GM21381 (cell line): ENCODE measurements around the gene LRP6.
"Not testable (repeated sequence)": the region's sequence is repeated elsewhere in the genome, so short reads cannot be mapped to it uniquely, and the experiment has no call there.

ENCODE experiments used
- ATAC-seq: cut with Tn5 transposase; IDR thresholded peaks from one replicate; pipeline ENCODE4 v1.9.1; 2021; ENCODE audit warnings: mild to moderate bottlenecking, moderate library complexity; ENCODE audit not compliant: unreplicated experiment

Gene LRP6

DNA sequence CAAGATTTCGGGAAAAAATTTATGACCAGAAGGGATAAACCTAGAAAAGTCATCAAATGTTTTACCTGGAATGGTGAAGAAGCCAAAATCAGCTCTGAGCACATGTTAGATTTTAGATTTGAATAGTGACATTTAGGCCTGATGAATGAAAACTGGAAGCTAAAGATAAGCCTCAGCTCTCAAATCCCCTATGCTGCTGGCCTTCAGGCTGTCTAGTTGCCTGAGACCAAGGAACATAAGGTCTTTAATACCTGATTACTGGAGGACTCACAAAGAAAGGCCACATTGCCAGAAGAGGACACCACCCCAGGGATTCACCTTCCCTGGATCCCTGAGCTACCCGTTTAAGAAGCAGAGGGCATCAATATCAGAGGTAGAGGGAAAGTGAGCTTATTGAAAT is 139.5 kb downstream of the LRP6 start:
- ATAC-seq = no peak

DNA sequence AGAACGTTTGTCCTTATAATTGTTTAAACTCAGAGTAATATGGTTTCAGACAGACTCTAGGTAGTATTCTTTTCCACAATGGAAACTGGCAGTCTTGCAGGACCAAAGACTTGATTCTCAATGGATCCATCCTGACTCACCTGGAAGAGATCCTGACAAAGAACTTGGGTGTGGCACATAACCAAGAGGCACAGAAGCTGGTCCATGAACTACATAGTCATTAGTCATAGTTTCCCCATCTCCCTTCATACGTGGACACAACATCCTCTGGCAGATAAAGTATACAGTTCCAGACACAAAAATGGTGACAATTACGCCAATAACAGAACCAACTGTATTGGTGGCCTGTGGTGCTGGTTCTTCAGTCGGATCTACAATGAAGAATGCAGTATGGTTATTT is 140.3 kb downstream of the LRP6 start:
- no peak for ATAC-seq

- no peak for ATAC-seq
Observed at GRCh38 chr12:12123036-12123604, 143.7 kb downstream of the LRP6 start.

DNA sequence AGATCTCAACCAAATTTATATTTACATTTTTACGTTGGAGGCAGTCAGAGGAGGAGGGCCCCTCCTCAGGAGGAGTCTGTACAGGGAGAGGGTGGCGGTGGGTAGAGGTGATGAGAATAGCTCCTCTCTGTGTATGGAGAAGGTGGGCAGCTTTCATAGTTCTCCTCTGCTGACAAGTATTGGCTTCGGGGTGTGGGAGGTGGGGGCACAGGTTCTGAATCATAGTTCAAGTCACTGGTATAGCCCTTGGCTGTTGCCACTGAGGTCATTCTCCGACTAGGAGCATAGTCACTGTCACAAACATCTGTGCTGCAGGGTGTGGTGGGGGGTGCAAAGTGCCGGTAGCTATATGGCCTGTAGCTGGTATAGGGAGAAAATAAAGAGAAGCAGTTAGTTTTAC is 145.8 kb downstream of the LRP6 start:
- no peak for ATAC-seq

DNA sequence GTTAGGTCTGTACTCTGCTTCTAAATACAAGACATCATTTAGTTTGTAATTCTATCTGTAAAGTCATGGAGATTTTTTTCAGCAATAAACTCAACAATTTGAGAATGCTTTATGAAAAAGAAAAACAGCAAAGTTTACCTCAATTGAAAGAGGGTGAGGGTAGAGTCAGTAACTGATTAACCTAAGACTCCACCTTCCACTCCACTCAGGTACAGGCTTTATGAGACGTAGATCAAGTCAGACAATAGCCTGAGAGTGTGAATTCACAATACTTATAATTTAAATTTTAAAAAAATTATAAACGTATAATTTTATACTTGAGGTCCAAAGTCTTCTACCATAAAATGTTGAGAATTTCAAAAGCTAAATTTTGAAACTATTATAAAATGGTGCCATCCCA is 150.2 kb downstream of the LRP6 start:
- no peak for ATAC-seq

- ATAC-seq = no peak
Observed at GRCh38 chr12:12115514-12115913, 151.3 kb downstream of the LRP6 start.

DNA sequence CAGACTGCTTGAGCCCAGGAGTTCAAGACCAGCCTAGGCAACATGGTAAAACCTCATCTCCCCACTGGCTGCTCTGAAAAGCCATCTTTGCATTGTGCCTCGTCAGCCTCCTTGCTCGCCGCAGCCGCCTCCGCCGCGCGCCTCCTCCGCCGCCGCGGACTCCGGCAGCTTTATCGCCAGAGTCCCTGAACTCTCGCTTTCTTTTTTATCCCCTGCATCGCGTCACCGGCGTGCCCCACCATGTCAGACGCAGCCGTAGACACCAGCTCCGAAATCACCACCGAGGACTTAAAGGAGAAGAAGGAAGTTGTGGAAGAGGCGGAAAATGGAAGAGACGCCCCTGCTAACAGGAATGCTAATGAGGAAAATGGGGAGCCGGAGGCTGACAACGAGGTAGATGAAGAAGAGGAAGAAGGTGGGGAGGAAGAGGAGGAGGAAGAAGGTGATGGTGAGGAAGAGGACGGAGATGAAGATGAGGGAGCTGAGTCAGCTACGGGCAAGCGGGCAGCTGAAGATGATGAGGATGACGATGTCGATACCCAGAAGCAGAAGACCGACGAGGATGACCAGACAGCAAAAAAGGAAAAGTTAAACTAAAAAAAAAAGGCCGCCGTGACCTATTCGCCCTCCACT is 155.8 kb downstream of the LRP6 start:
- not testable (repeated sequence) for ATAC-seq

DNA sequence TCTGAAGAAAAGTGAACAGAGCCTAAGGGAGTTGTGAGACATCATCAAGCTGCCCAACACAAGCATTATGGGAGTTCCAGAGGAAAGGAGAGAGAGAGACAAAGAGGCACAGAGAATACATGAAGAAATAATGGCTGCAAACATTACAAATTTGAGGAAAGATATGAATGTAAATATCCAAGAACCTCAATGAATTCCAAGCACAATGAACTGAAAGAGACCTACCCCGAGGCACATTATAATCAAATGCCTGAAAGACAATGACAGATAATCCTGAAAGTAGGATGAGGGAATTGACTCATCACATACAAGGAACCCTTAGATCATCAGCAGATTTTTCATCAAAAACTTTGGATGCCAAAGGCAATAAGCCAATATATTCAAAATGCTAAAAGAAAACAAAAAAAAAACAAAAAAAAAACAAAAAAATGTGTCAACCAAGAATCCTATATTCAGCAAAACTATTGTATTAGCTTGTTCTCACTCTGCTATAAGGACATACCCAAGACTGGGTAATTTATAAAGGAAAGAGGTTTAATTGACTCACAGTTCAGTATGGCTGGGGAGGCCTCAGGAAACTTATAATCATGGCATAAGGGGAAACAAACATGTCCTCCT is 158.3 kb downstream of the LRP6 start:
- ATAC-seq = no peak

GRCh38 chr12:12107678-12108077 is 159.2 kb downstream of the LRP6 start:
- ATAC-seq = no peak

DNA sequence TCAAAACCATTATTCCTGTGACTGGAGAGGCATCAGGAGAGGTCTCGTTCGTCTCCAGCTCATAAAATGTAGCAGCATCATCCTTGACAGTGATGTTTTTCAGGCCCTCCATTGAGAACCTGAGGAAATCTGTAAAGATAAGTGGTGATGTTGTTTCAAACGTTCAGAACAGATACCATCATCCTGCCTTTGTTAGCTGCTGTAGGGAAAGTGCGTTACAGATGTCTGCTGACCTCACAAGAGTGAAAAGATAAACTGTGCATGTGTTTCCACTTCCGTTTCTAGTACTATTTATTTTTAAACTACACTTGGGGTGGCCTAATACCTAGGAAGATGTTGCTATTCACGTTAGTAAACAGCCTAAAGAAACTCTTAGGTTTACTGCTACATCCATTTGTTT is 167.7 kb downstream of the LRP6 start:
- ATAC-seq = no peak

- ATAC-seq = no peak
Observed at GRCh38 chr12:12098691-12099015, 168.2 kb downstream of the LRP6 start.

GRCh38 chr12:12097891-12098690 is 168.8 kb downstream of the LRP6 start:
- no peak for ATAC-seq

GRCh38 chr12:12095021-12095420 is 171.8 kb downstream of the LRP6 start:
- ATAC-seq = no peak

DNA sequence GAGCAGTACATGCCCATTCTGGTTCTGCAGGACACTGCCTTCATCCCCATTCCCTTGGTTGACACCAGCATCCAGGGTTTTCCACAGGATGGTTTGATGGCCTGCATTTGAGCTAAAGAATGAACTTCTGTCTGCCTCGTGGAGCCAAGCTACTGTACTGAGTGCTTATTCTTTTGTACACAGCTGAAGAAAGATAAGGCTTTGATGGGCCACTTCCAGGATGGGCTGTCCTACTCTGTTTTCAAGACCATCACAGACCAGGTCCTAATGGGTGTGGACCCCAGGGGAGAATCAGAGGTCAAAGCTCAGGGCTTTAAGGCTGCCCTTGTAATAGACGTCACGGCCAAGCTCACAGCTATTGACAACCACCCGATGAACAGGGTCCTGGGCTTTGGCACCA is 172.4 kb downstream of the LRP6 start:
- ATAC-seq = no peak

DNA sequence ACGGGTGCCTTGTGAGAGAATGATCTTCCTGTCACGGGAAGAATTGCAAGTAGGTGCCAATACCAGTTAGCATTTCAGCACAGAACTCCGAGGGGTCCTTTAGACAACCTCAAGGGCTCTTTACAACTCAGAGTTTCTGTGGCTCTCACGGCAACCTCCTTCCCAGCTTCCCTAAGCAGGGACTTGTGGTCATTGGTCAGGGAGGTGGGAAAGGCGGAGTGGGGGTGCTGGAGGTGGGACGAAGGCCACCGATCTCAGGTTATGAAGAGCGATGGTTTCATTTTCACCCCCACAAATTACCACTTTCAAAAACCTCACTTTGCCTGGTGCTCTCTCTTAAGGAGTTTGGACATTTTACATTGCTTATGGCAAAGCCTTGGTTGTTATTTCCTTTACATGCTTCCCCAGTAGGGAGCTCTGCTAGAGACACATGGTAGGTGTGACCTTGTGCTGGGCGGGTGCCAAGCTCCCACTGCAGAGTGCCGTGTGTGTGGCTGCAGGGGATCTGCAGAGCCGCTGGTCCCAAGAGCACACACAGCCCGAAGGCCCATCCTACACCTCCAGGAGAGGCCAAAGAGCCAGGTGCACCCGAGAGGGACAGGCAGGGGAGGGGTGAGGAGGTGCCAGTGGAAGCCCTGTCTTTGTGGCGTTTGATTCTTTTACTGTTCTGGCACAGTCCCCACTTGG is 174.7 kb downstream of the LRP6 start:
- no peak for ATAC-seq

- no peak for ATAC-seq
Observed at GRCh38 chr12:12091071-12091470, 175.8 kb downstream of the LRP6 start.

GRCh38 chr12:12088761-12089160 is 178.1 kb downstream of the LRP6 start:
- no peak for ATAC-seq

DNA sequence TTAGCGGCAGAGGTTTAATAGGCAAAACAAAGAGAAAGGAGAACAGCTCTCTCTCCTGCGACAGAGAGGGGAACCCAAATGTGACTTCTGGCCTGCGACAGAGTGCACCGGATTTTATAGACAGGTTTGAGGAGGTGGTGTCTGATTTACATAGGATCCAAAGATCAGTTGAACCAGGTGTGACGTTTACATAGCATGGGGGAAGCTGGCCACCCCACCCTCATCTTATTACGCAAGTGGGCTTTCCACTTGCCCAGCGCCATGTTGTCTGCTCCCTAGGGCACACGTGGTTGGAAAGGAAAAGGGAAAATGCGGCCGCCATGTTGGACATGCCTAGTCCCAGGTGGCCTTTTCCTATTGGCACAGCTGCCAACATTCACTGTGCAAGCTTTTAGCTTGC is 178.7 kb downstream of the LRP6 start:
- no peak for ATAC-seq

- no peak for ATAC-seq
Observed at GRCh38 chr12:12087693-12088034, 179.2 kb downstream of the LRP6 start.

- no peak for ATAC-seq
Observed at GRCh38 chr12:12086973-12087692, 179.7 kb downstream of the LRP6 start.

GRCh38 chr12:12086362-12086761 is 180.5 kb downstream of the LRP6 start:
- no peak for ATAC-seq
